GM21528 (cell line): Measurements from ENCODE around the gene MED31.
"Not testable (repeated sequence)": the region's sequence is repeated elsewhere in the genome, so short reads cannot be mapped to it uniquely, and the experiment has no call there.

Source experiments
- ATAC-seq: cut with Tn5 transposase; IDR thresholded peaks from one replicate; pipeline ENCODE4 v1.9.1; 2021; ENCODE audit warnings: mild to moderate bottlenecking, moderate library complexity; ENCODE audit not compliant: unreplicated experiment, low FRiP score

MED31 gene

DNA sequence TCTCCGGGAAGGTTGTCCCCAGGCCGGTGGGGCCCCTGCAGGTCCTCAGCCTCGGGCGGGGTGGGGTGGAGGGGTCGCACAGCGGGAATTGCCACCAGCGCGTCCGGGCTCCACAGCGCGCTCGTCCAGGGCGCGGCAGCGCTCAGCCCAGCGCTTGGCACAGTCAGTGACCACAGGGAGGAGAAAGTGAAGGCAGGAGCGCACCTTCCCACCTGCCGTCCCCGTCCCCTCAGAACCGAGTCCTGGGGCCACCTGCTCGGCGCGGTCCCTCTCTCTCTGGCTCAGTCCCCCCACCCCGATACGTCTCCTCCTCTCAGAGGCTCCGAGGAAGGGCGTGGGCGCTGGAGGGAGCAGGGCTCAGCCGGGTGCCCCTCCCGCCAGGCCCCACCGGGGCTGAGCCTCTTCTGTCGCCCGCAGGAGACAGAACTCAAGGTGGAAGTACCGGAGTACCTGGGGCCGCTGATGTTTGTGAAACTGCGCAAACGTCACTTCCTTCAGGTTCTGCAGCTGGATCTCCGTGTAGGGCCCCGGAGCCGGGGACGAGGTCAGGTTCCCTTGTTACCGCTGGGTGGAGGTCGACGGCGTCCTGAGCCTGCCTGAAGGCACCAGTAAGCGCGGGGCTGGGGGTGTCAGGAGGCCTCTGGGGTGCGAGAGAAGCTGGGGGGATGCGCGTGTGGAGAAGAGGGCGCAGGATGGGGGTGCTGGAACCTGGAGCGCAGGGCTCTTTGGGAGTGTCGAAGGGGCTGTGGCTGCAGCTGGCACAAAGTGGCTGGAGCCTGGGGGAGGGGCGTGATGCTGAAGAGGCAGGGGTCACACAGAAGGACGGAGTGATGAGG lies 5.6 kb upstream of the MED31 start:
- ATAC-seq: not testable (repeated sequence)

- ATAC-seq: not testable (repeated sequence)
Measured at GRCh38 chr17:6655732-6656361, 4.4 kb upstream of the MED31 start.

DNA sequence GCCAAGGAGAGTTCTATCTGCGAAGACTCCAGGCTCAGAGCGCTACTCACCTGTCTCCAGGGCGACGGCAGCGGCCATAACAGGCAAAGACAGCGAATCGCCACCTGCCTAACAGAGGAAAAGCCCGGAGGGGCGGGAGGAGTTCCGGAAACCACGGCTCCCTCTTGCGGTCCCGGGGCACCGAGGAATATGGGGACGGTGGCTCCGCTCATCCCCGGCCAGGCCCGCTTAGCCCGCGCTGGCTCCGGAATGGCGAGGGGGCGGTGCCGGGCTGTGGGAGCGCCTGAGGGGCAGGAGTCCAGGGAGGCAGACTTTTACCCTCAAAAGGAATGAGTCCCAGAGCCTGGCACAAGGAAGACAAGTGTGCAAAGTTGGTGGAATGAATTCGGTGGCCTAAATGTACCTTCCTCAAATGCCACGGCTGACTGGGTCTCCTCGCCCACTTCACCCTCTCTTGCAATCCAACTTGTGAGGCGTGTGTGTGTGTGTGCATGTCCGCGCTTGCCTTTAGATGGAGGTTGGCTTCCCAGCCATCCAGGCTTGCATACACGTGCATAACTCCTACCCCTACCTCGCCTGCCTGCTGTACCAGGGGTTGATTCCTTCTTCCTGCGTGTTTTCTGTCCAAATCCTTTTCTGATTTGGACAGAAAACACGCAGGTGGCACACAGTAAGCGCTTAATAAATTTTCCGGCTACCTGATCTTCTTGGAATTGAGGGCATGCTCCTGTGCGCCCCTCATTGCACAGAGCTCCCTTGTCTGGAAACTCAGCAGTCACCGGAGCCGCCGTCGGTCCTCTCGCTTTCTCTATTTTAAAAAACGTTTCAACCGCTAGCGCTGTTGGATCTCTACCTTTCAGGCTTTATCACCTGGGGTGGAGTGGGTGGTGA lies 3.7 kb upstream of the MED31 start:
- ATAC-seq: no peak

GRCh38 chr17:6651919-6652452 lies 581 bp upstream of the MED31 start:
- peak; percentile 9 for ATAC-seq

DNA sequence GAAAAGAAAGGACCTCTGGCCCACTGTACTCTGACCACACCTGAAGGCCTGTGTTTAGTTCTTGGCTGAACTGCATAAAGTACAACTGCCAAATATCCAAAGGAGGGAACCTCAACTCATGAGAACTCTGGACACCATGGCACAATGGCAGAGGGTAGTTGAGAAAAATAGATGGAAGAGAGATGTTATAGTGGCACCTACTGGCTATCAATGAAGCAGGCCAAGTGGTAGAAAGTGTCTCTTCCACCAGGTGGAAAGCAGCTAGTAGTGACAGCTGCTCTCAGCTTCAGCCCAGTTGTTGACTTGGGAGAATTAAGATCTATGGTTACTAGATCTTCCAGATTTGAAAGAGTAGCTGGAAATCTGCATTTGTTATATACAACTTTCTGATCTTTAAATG lies 3.2 kb downstream of the MED31 start:
- no peak for ATAC-seq

DNA sequence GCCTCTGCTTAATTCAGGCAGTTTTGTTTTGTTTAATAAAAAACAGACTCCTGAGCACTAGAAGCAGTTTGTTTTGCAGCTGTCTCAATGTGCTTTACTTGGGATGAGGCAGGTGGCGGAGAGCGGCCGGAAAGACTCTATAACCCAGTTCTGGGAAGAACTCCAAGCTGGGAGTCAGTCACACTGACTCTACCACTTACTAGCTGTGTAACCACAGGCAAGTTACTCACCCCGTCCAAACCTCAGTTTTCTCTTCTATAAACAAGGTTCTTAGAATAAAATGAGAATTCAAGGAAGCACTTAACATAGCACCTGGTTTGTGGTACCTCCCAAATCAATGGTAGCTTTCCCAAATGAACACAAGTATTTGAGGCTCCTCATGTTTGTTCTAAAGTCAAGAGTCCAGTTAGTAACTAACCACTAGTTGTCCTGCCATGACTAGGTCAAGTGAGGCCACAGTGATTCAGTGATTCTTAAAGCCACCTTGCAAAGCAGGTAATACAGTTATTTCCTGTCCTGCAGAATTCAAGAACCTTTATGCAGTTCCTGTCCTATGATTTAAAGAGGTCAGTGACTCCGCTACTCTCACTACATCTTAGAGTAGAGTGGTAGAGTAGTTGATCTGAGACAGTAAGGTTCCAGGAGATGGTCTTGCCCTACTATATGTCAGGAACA lies 7.8 kb downstream of the MED31 start:
- ATAC-seq: no peak

DNA sequence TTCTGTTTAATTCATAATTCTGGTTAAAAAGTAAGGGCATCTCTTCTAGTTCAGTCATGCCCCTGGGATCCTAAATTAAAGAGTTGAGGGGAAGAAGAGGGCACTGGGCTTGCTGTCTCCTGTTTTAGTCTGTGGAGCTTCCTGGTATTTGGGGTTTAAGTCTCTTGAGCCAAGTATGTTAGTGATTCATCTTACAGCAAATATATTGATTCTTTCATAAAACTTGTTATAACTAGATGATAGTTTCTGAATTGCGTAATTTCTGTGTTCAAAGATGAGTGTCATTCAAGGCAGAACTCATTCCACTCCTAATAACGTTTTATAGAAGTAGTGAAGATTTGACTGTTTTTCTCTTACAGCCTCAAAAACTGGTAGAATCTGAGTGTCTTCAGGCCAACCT lies 8.8 kb downstream of the MED31 start:
- ATAC-seq: no peak

DNA sequence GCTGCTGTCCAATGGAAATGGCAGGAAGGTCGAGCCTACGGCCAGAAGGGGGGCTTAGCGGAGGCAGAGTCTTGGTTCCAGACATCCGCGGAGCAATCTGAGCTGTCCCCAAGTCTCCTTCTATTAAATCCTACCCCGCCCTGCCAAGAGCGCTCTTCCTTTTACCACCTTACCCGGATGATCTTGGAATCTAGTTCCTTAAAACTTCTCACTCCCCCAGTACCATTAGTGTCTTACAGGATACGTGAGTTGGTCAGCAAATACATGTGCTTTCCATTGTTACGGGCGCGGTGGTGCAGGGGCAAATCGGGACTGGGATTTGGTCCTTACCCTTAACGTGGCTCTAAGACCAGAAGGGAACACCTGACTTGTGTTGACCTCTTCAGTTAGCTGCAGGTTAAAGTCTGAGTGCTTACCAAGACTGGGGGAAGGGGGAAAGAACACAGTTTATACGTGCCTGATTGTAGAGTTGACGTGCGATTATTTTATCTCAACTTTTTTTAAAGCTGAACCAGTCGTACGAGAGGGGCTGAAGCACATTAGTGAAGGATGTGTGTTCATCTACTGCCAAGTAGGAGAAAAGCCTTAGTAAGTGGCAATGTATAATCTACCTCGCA lies 10.1 kb downstream of the MED31 start:
- ATAC-seq: peak; percentile 13

GRCh38 chr17:6640536-6641246 lies 10.7 kb downstream of the MED31 start, which contains the start of the genes KIAA0753 and TXNDC17:
TSS of gene KIAA0753 (minus strand) at chr17:6640711. CDS start at chr17:6635103, 5,608 bp downstream.
TSS of gene TXNDC17 (plus strand) at chr17:6641060. CDS start at chr17:6641083, 23 bp downstream.
- ATAC-seq: peak; percentile 85

DNA sequence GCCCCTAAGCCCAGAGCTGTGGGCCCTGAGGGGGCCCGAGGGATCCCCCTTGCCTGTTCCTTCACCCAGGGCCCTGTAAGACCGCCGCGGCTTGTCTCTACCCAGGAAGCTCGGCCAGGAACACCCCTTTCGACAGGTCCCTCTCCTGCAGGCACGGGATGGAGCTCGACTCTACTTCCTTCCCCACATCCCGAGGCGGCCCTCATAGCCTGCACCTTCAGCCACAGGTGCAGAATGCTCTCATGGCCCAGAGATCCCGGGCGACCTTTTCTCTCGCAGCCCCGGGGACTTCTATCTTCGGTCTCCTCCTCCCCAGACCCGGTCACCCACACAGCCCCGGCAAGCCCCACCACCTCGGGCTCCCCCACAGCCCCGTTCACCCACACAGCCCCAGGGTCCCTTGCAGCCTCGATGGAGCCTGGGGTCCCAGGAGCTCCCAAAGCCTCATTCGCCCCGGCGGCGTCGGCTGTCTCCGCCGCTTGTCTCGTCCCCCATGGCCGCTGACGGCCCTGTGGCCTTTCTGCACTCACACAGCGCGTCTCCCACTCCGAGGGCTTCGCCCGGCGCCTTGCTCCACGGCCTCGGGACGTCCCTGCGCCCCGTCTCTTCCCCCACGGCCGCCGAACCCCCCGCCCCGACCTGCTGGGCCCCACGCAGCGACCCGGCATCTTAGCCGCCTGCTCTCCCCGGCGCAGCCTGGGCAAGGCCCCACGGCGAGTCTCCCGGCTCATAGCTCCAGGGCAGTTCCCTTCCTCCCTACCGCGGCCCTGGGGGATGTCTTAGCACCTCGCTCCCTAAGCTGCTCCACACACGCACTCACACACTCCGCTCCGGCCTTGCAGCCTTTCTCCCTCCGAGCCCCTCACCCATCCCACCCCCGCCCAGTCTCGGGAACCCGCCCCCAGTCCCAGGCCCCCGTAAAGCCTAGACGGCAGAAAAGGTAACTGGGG lies 11.5 kb downstream of the MED31 start:
- peak; percentile 16 for ATAC-seq

GRCh38 chr17:6639014-6639585 lies 12.3 kb downstream of the MED31 start:
- ATAC-seq: no peak

- ATAC-seq: no peak
Measured at GRCh38 chr17:6638046-6638908, 13.1 kb downstream of the MED31 start.

- ATAC-seq: no peak
Measured at GRCh38 chr17:6637458-6637840, 14.0 kb downstream of the MED31 start.

DNA sequence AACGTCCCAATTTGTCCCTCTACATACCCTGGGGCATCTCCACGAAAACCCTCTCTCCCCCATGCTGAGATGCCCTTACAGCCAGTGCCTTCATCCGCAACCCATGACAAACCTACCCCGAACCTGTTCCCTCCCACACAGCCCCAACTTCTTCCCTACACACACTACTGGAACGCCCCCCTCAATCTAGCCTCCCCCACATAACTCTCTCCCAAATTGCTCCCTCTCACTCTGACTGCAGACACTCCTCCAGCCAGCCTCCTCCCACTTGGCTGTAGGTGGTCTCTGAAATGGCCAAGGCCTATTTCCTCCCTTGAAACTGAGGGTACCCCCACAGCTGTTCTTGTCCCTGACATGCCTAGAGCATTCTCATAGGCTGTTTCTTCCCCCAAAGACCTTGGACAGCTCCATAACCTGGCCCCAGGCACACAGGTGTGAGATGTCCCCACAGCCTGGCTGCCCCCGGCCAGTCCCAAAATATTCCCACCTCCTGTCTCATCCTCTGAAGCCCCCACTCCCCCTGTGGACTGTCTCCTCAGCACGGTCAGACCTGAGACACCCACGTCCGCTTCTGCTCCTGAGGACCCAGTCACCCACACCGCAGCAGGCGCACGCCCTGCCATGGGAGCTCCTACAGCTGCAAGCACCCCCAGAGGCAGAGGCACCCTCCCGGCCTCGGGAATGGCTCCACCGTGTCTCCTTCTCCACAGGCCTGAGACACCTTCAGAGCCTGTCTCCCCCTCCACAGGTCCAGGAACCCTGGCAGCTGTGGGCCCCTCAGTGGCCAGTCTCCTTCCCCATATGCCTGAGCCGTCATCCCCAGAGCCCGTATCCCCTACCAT lies 14.6 kb downstream of the MED31 start:
- ATAC-seq: no peak

GRCh38 chr17:6636105-6636504 lies 15.3 kb downstream of the MED31 start:
- ATAC-seq: no peak

- ATAC-seq: no peak
Measured at GRCh38 chr17:6633263-6633662, 18.1 kb downstream of the MED31 start.
